ENCODE results near the gene RPS16. TPM values are rescaled to one million over a fixed set of nuclear protein-coding genes. Genes with fewer than 3 reads are reported as not detected.

Gene RPS16
- total RNA-seq, 6 experiments from 2014 or later = 448 to 643 (median 568) TPM

GRCh38 chr19:39405261-39405957 is 30.3 kb downstream of the RPS16 start:
- TF ChIP-seq POLR2A (IDR thresholded peaks at IDR 0.05) (no peak), CTCF (IDR thresholded peaks at IDR 0.05) (no peak)
- peak overlapping the region in 1 of 3 donors; percentile 84 for H3K4me3 ChIP-seq
- DNase-seq = peak in 1 of 3 donors; percentile 57
- H3K27ac ChIP-seq = peak overlapping the region; percentile 93 to 100 (median 99)
- intact Hi-C loops (cut with DNase I) = no loop called here
- no peak for ATAC-seq
- WGBS (ENCODE audit: insufficient coverage, low coverage, low lambda C conversion rate, missing lambda C conversion rate) = 93% methylated on average over 7 of the region's 17 CpGs
- H3K9me3 ChIP-seq = no peaks in the 10 kb centered on the region
- H3K36me3 ChIP-seq = peaks cover 0 to 11% (median 7%) of the 10 kb centered on the region in 4 donors
- H3K4me1 ChIP-seq = peaks cover 0 to 33% (median 15%) of the 10 kb centered on the region in 4 donors
- no peaks in the 10 kb centered on the region for H3K27me3 ChIP-seq

GRCh38 chr19:39403331-39404312 is 32.1 kb downstream of the RPS16 start:
- H3K27ac ChIP-seq = peak overlapping the region; percentile 95 to 99 (median 98)
- peaks cover 0 to 50% (median 20%) of the 10 kb centered on the region in 4 donors for H3K4me1 ChIP-seq
- TF ChIP-seq POLR2A (IDR thresholded peaks at IDR 0.05) (peak; percentile 53), CTCF (IDR thresholded peaks at IDR 0.05) (no peak)
- no peaks in the 10 kb centered on the region for H3K9me3 ChIP-seq
- peak; percentile 90 to 96 (median 95) for DNase-seq
- 23% methylated on average over 11 of the region's 43 CpGs for WGBS (ENCODE audit: insufficient coverage, low coverage, low lambda C conversion rate, missing lambda C conversion rate)
- peak overlapping the region; percentile 35 to 56 (median 51) for H3K4me3 ChIP-seq
- H3K36me3 ChIP-seq = peaks cover 0 to 10% (median 6%) of the 10 kb centered on the region in 4 donors
- intact Hi-C loops (cut with DNase I) = no loop called here
- ATAC-seq = peak; percentile 10 to 20 (median 14)
- H3K27me3 ChIP-seq = no peaks in the 10 kb centered on the region

GRCh38 chr19:39402346-39403300 is 33.1 kb downstream of the RPS16 start:
- peak; percentile 93 to 94 (median 94) for DNase-seq
- peak; percentile 27 to 53 (median 46) for ATAC-seq
- Histone ChIP-seq H3K36me3 (no peaks in the 10 kb centered on the region), H3K27ac (peak overlapping the region; percentile 95 to 99 (median 98)), H3K4me3 (peak overlapping the region; percentile 35 to 56 (median 51)), H3K4me1 (peaks cover 0 to 59% (median 25%) of the 10 kb centered on the region in 4 donors), H3K27me3 (no peaks in the 10 kb centered on the region), H3K9me3 (no peaks in the 10 kb centered on the region)
- WGBS (ENCODE audit: insufficient coverage, low coverage, low lambda C conversion rate, missing lambda C conversion rate) = 1% methylated on average over 40 of the region's 59 CpGs
- intact Hi-C loops (cut with DNase I) = no loop called here
- TF ChIP-seq POLR2A (IDR thresholded peaks at IDR 0.05) (peak; percentile 51), CTCF (IDR thresholded peaks at IDR 0.05) (no peak)

Measured in right lobe of liver (tissue), 6 donors.